ENCODE results near the gene CAMK2G.
"Not testable (repeated sequence)": the region's sequence is repeated elsewhere in the genome, so short reads cannot be mapped to it uniquely, and the experiment has no call there.

The CAMK2G gene

GRCh38 chr10:73902351-73902750 lies 28.0 kb upstream of the CAMK2G start:
- DNase-seq (ENCODE audit: low read depth) = no peak

DNA sequence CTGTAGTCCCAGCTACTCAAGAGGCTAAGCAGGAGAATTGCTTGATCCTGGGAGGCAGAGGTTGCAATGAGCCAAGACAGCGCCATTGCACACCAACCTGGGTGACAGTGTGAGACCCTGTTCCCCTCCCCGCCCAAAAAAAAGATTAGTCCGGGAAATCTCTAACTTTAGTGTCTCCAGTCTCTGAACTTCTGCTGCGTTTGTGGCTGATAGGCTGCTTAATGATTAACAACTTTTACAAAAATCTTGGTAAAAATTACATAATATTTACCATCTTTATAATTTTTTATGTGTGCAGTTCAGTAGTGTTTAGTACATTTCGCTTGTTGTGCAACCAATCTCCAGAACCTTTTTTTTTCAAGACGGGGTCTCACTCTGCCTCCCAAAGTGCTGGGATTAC lies 26.9 kb upstream of the CAMK2G start:
- DNase-seq (ENCODE audit: low read depth) = no peak

DNA sequence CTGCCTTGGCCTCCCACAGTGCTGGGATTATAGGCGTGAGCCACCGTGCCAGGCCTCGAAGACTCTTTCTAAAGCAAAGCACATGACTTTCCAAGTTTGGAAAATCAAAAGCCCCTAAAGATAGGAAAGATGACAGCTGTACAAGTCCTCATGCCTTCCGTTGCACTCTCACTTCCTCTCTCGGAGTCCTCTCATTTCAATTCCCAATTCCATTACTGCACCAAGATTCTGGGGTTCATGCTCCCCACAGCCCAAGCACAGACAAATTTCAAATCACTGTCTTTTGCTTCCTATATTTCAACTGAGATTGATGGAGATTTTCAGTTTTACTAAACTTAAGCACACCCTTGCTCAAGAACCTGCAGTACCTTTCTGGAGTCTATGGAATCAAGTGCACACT lies 25.7 kb upstream of the CAMK2G start:
- no peak for DNase-seq (ENCODE audit: low read depth)

DNA sequence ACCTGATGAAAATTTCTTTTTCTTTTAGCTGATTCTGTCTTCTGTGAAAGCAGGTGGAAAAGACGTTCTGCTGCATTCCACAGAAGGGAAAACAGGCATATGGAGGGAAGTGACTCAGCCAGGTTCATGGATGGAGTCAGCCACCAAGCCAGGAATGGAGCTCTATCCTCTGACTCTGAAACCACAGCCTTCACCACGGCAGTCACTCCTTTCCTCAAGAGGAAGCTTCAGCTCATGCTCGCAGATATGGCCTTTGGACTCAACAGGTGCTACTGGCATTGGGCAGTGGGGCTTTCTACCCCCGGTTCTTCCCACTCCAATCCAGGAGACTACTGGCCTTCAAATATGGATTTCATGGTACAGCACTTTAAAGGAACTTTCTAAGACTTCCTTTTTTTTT lies 25.1 kb upstream of the CAMK2G start:
- DNase-seq (ENCODE audit: low read depth) = peak; percentile 93

DNA sequence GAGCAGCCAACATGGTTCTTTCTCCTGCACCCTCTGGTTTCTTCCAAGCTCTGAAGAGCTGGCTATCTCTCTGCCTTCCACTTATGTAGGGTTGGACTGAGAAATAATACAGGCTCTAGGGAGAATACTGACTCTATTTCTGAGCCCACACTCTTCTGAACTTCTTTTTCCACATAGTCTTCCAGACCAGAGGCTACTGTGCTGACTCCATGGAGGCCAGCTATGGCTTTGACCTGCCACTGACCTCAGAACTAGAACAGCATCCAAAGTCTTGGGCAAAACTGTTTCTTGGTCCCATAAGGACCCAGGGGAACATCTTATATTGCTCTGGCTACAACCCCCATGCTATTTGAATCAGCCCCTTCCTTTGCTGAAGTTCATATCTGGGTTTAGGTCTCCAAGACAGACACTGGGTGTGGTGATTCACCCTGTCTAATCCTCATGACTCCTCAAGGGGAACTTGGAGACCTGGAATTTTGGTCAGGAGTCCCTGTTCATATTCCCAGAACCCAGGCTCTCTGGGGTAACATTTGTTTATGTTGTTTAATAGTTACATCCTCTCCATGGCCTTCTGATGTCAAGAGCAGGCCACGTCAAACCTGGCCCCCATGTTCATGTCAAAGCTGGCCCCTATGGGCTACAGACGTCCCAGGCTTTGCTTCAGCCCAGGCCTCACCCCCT lies 24.5 kb upstream of the CAMK2G start:
- no peak for DNase-seq (ENCODE audit: low read depth)

- no peak for DNase-seq (ENCODE audit: low read depth)
Measured at GRCh38 chr10:73897693-73898092, 23.3 kb upstream of the CAMK2G start.

GRCh38 chr10:73895381-73895780 lies 21.0 kb upstream of the CAMK2G start:
- DNase-seq (ENCODE audit: low read depth) = not testable (repeated sequence)

- DNase-seq (ENCODE audit: low read depth) = peak; percentile 87
Measured at GRCh38 chr10:73894245-73894971, 20.1 kb upstream of the CAMK2G start.

DNA sequence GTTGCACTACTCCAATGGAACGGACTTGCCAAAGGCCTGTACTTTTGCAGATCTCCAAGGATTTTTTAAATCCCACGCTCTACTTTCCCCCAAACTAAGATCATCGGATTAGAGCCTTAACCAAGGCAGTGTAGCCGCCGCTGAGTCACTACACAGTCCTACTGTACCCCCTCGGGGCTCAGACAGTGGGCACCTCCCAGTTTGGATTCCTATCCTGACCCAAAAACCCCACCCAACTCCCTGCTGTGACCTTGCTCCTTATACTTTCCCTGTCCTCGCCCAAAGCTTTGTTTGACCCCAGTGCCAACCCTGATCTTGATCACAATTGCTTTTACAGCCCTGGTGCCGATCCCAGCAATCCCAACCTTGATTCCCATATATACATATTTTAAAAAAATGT lies 19.1 kb upstream of the CAMK2G start:
- DNase-seq (ENCODE audit: low read depth) = no peak

GRCh38 chr10:73892310-73893030 lies 18.1 kb upstream of the CAMK2G start:
- DNase-seq (ENCODE audit: low read depth) = peak; percentile 54

DNA sequence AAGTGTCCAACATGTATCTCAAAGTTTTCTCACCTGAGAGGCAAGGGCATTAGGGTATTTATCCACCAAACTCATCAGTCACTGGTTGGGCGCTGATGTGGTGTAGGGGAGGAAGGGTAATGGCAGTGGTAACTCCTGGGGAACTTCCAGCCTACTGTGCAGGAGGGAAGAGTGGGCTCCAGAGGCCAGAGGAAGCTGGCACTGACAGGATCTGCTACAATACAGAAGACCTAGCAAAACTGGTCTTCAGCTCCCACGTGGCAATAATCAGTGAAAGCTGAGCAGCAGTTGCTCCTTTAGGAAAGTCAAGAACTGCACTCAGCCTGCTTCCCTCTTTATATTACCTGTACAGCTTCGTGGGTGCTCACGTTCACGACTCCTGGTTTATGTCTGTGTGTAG lies 17.2 kb upstream of the CAMK2G start:
- no peak for DNase-seq (ENCODE audit: low read depth)

DNA sequence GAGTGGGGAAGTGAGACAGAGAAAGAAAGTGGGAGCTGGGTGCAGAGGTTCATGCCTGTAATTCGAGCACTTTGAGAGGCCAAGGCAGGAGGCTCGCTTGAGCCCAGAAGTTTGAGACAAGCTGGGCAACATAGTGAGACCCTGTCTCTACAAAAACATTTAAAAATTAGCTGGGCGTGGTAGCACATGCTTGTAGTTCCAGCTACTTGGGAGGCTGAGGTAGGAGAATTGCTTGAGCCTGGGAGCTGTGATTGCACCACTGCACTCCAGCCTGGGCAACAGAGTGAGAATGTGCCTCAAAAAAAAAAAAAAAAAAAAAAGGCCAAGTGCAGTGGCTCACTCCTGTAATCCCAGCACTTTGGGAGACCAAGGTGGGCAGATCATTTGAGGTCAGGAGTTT lies 16.5 kb upstream of the CAMK2G start:
- not testable (repeated sequence) for DNase-seq (ENCODE audit: low read depth)

GRCh38 chr10:73890261-73890660 lies 15.9 kb upstream of the CAMK2G start:
- no peak for DNase-seq (ENCODE audit: low read depth)

GRCh38 chr10:73889416-73889815 lies 15.1 kb upstream of the CAMK2G start:
- not testable (repeated sequence) for DNase-seq (ENCODE audit: low read depth)

- peak; percentile 59 for DNase-seq (ENCODE audit: low read depth)
Measured at GRCh38 chr10:73889014-73889413, 14.7 kb upstream of the CAMK2G start.

DNA sequence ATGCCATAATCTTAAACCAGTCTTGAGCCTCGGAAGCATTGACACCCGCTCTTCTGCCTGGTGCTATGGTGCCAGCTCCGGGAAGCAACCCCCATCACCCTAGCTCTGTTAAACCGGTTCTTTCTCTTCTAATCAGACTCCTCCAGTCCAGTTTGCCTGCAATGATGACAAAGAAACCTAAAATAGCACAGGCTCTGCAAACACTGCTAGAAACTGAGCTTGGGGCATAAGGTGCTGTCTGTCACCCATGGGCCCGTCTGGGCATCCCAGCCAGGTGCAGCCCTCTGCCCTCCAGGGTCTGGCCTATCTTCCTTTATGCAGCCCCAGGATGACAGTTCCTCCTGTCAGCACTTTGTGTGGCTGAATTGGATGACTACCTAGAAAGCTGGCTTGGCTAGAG lies 14.2 kb upstream of the CAMK2G start:
- no peak for DNase-seq (ENCODE audit: low read depth)

DNA sequence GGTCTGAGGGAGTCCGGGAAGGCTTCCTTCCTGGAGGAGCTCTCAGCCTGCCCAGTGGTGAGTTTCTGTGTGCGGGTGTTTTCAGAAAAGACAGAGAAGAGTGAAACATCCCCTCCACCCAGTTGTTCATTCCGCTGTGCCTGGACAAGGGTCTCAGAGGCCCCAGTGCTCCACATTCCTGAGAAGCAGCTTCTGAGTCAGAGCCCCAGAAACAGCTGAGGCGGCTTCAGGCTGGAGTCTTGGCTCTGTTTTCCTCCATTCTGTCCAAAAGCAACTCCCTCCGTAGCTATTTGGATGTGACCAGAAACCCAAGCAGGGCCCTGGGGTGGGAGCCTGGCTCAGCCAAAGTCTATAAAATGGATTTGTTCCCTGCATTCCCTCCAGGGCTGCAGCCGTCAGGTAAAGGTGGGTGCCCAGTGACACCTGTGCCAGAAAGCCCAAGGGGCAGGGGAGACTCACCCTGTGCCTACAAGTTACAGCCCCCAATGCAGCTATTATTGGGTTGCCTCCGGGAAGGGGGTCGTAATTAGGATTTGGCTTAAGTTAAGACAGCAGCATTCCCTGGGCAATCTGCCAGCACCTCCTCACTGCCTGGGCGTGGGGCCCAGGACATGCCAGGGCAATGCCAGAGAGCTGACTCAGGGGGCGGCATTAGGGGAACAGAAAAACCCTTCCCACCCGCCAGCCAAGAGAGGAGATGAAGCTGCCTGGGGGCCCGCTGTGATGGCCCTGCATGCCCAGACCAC lies 13.1 kb upstream of the CAMK2G start:
- DNase-seq (ENCODE audit: low read depth) = peak; percentile 81

DNA sequence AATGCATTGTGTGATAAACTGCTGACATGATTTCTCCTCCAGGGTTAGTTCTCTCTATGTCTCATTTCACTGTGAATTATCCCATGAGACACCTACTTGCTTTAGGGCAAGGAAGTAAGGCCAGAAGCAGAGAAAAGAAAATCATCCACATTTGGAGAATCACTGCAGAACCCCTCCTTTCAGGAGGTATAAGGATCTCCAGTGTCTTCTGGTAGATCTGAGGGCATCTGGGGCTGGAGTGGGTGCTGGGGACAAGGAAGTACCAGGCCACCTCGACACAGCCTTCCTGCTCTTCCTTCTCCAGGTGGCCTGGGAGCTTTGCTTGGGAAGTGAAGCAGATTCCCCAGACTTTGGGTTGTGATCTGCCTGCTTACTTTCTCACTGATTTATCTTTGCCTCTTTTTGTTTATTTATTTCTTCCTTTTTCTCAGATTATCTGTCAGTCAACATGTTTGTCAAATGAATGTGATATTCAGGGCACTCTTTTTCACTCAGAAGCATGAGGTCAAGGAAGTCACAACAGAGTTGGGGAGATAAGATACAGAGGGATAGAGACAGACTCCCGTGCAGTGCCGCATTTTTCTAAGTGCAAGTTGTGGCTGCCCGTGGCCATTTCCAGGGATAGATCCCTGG lies 12.4 kb upstream of the CAMK2G start:
- DNase-seq (ENCODE audit: low read depth) = no peak

DNA sequence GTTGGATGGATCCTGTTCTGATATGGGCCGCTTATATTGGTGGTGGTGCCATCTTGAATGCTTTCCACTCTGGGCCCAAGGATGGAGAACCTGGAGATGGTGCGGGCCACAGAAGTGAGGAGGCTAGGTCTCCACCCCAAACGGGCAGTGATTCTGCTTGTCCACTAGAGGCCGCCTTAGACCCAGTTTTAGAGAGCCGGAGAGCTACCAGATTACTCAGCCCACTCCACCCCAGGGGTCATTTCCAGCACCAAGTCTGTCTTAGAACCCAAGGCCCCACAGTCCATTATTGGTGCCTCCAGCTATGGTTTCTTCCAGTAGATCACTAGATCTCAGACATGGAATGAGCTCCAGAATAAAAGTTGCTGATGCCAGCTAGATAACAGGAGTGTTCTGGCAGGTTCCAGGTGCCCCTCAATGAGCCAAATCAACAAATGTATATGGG lies 11.8 kb upstream of the CAMK2G start:
- peak; percentile 73 for DNase-seq (ENCODE audit: low read depth)

DNA sequence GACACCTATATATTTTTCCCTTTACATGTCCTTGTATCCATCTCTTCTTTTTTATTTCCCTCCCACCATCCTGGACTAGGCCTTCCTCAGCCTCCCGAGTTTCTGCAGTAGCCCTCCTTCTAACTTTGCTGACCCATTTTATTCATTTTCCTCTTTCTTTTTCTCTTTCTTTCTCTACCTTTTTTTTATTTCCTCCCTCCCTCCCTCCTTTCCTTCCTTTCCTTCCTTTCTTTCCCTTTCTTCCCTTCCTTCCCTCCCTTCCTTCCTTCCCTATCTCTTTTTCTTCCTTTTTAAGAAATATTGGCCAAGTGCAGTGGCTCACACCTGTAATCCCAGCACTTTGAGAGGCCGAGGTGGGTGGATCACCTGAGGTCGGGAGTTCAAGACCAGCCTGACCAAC lies 9.7 kb upstream of the CAMK2G start:
- DNase-seq (ENCODE audit: low read depth) = no peak

DNA sequence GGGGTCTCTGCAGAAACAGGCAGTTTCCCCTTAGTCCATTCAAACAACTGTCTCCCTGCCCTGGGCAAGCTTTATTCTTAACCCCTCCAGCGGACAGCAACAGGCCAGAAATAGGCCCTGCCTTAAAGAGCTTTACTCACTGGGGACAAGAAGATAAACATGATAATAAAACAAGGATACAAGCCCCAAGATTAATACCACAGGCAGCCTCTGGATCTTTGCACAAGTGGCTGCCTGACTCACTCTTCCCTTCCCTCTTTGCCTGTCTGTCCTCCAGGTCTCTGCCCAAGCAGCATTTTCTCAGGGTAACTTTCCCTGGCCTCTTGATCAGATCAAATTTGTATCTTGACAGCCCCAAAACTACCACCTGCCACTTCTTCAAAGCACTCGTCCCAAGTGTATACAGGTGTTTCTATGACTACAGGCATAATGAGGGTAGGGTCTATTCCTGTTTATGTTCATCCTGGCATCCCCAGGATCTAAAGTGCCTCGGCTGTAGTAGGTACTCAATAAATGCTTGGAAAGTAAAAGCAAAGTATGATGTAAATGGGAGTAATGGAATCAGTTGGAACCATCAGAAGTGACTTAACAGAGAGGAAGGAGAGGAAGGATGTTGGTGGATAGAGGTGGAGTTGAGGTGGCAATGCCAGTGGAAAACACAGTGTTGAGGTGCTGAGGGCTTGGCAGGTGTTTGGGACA lies 7.0 kb upstream of the CAMK2G start:
- DNase-seq (ENCODE audit: low read depth) = peak; percentile 62
